H1 (cell line): ENCODE measurements around the gene HIPK2.

ENCODE experiments used
- CEBPB ChIP-seq: IDR thresholded peaks from 2 replicates; pipeline ENCODE4 v1.6.1; 2012; ENCODE audit warnings: low read depth, low read length
- CTCF ChIP-seq, 3 experiments: IDR thresholded peaks; 1 replicate in 2 of 3; 2 replicates in 1 of 3; pipeline versions ENCODE4 v1.5.1 to v1.6.1; 2011; ENCODE audit warnings: low read length in 3 of 3, mild to moderate bottlenecking in 3 of 3, inconsistent platforms in 2 of 3, low read depth in 1 of 3, moderate library complexity in 1 of 3; ENCODE audit not compliant: insufficient read depth in 1 of 3; ENCODE audit errors: control extremely low read depth in 1 of 3
- EP300 ChIP-seq, 2 experiments: IDR thresholded peaks; 1 replicate in 1 of 2; 2 replicates in 1 of 2; pipeline ENCODE4 v1.6.1; 2011 to 2012; ENCODE audit warnings: low read depth in 2 of 2, low read length in 2 of 2, mild to moderate bottlenecking in 2 of 2, borderline replicate concordance in 1 of 2, inconsistent platforms in 1 of 2, moderate library complexity in 1 of 2
- POLR2AphosphoS5 ChIP-seq: IDR thresholded peaks from 2 replicates; pipeline ENCODE4 v1.6.1; 2011; ENCODE audit warnings: low read depth, low read length
- SP1 ChIP-seq: IDR thresholded peaks from 2 replicates; pipeline ENCODE4 v1.6.1; 2011; ENCODE audit warnings: low read depth, low read length

GRCh38 chr7:139777948-139778841, at the start of gene HIPK2:
- TF ChIP-seq POLR2AphosphoS5 (no peak), CTCF (IDR thresholded peaks at IDR 0.05; ENCODE audit: control extremely low read depth in 1 of 3, insufficient read depth in 1 of 3, low read depth in 1 of 3, low read length in 3 of 3) (no peak), SP1 (no peak), EP300 (IDR thresholded peaks at IDR 0.05; ENCODE audit: borderline replicate concordance in 1 of 2, low read depth in 2 of 2, low read length in 2 of 2) (no peak), CEBPB (no peak)
